Measurements from ENCODE around the gene TSHZ3. TPM values are rescaled to one million over a fixed set of nuclear protein-coding genes. Genes with fewer than 3 reads are reported as not detected.

Gene TSHZ3
- total RNA-seq, 1 donor from 2014 or later: 11.1 TPM

DNA sequence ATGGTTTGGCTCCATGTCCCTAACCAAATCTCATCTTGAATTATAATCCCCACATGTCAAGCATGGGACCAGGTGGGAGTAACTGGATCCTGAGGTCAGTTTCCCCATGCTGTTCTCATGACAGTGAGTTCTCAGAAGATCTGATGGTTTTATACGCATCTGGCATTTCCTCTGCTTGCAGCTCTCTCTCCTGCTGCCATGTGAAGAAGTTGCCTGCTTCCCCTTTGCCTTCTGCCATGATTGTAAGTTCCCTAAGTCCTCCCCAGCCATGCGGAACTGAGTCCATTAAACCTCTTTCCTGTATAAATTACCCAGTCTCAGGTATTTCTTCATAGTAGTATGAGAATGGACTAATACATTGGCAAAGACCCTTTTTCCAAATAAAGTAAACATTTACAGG lies 96.8 kb downstream of the TSHZ3 start:
- no peak for DNase-seq (ENCODE audit: extremely low read depth, low read depth, low spot score)

DNA sequence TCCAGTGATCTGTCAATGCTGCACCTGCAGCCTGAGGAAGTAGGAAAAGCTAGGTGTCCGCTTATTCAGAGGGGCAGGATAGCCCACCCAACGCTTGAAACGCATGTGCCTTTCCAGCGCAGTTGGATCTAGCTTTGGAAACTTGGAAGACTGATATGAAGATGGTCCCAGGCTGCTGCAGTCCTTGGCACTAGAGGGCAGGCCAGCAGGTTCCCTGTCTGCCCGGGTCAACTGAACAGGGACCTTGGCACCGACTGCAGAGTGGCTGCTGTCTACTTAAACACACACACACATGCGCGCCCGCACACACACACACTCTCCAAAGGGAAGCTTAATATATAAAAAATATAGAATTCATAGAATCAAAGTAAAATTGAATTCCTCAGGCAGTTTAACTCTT lies 100.0 kb downstream of the TSHZ3 start:
- no peak for DNase-seq (ENCODE audit: extremely low read depth, low read depth, low spot score)

DNA sequence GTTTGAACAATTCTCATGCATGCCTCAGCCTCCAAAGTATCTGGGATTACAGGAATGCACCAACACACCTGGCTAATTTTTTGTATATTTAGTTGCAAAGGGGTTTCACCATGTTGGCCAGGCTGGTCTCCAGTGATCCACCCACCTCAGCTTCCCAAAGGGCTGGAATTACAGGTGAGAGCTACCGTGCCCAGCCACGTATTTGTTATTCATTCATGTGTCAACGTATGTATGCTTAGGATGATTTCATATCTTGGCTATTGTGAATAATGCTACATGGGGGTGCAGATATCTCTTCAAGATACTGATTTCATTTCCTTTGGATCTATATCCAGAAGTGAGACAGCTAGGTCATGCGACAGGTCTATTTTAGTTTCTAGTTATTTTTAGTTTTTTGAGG lies 113.4 kb downstream of the TSHZ3 start:
- DNase-seq (ENCODE audit: extremely low read depth, low read depth, low spot score): no peak

- no peak for DNase-seq (ENCODE audit: extremely low read depth, low read depth, low spot score)
These were observed 115.9 kb downstream of the TSHZ3 start for GRCh38 chr19:31233295-31233800.

- no peak for DNase-seq (ENCODE audit: extremely low read depth, low read depth, low spot score)
These were observed 116.4 kb downstream of the TSHZ3 start for GRCh38 chr19:31232871-31233270.

GRCh38 chr19:31232180-31232579 lies 117.1 kb downstream of the TSHZ3 start:
- no peak for DNase-seq (ENCODE audit: extremely low read depth, low read depth, low spot score)

DNA sequence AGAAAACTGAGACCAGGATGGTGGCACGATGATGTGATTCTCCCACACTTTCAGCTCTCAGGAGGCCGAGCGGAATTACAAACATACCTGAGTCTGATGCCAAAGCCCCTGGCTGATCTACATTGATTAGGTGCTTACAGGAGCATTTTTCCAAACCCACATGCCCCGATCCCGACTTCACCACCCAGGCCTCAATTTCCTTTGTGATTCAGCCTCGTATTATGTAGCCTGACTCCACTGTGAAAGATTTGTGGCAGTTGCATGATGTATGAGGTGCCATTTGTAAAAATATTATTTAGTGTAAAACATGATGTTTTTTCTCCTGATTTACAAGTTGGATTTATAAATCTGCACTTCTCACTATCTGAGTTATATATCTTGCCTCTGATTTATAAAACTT lies 118.0 kb downstream of the TSHZ3 start:
- no peak for DNase-seq (ENCODE audit: extremely low read depth, low read depth, low spot score)

GRCh38 chr19:31226151-31226935 lies 122.9 kb downstream of the TSHZ3 start:
- no peak for DNase-seq (ENCODE audit: extremely low read depth, low read depth, low spot score)

All from glomerular endothelial cell (primary cell).